Stimulated activated naive CD4-positive, alpha-beta T cell (primary cell): ENCODE data around the gene PPIB.

Experiments
- DNase-seq, 6 experiments: peaks; one replicate each; lab custom pipeline; 2025; lab: John Stamatoyannopoulos, UW

PPIB gene

GRCh38 chr15:64162869-64163658 is at the start of gene PPIB:
TSS of gene PPIB (minus strand) at chr15:64163022. CDS start at chr15:64162986, 36 bp downstream.
- peak; percentile 90 to 95 (median 94) for DNase-seq

GRCh38 chr15:64211696-64212095 is 48.9 kb upstream of the PPIB start:
- no peak for DNase-seq

GRCh38 chr15:64210371-64210770 is 47.5 kb upstream of the PPIB start:
- DNase-seq: no peak

GRCh38 chr15:64209680-64210334 is 47.0 kb upstream of the PPIB start:
- DNase-seq: peak in 2 of 6 experiments; percentile 2 to 7

- DNase-seq: no peak
Measured at GRCh38 chr15:64205202-64205601, 42.4 kb upstream of the PPIB start.

- DNase-seq: no peak
Measured at GRCh38 chr15:64197425-64197824, 34.6 kb upstream of the PPIB start.

GRCh38 chr15:64193971-64194370 is 31.1 kb upstream of the PPIB start:
- DNase-seq: no peak

- no peak for DNase-seq
Measured at GRCh38 chr15:64191971-64192830, 29.4 kb upstream of the PPIB start.

- DNase-seq: no peak
Measured at GRCh38 chr15:64187396-64188191, 24.8 kb upstream of the PPIB start.

GRCh38 chr15:64185146-64185911 is 22.5 kb upstream of the PPIB start:
- no peak for DNase-seq

GRCh38 chr15:64182859-64183370 is 20.1 kb upstream of the PPIB start:
- DNase-seq: no peak

- DNase-seq: no peak
Measured at GRCh38 chr15:64180235-64180824, 17.5 kb upstream of the PPIB start.

GRCh38 chr15:64166102-64166890 is 3.5 kb upstream of the PPIB start:
- DNase-seq: no peak

- no peak for DNase-seq
Measured at GRCh38 chr15:64164436-64164835, 1.6 kb upstream of the PPIB start.

- DNase-seq: no peak
Measured at GRCh38 chr15:64163659-64164362, 989 bp upstream of the PPIB start.

- DNase-seq: peak in 1 of 6 experiments; percentile 46
Measured at GRCh38 chr15:64162478-64162868, 349 bp downstream of the PPIB start.

- peak in 1 of 6 experiments; percentile 21 for DNase-seq
Measured at GRCh38 chr15:64161688-64162477, 939 bp downstream of the PPIB start.
